Trophoblast cell (in vitro differentiated cells and primary cell): ENCODE data around the gene NKX2-1.

Experiments used
- DNase-seq, 2 donors: peaks; one replicate each; pipeline ENCODE4 v3.0.0-alpha.2; 2016
- H2AFZ ChIP-seq: 2 replicates; pipeline ENCODE4 v1.6.1; 2013; ENCODE audit warnings: low read length, moderate library complexity, mild to moderate bottlenecking; ENCODE audit not compliant: insufficient read depth, poor library complexity
- H2AK5ac ChIP-seq: 2 replicates; pipeline ENCODE4 v1.6.1; 2013; ENCODE audit warnings: mild to moderate bottlenecking, low read length
- H2BK120ac ChIP-seq: 2 replicates; pipeline ENCODE4 v1.6.1; 2013; ENCODE audit warnings: low read length, mild to moderate bottlenecking, moderate library complexity; ENCODE audit not compliant: insufficient read depth, poor library complexity
- H2BK12ac ChIP-seq: 2 replicates; pipeline ENCODE4 v1.6.1; 2013; ENCODE audit warnings: mild to moderate bottlenecking, low read length, moderate library complexity
- H2BK5ac ChIP-seq: 2 replicates; pipeline ENCODE4 v1.6.1; 2013; ENCODE audit warnings: low read length, low read depth, moderate library complexity, mild to moderate bottlenecking; ENCODE audit not compliant: poor library complexity
- H3K14ac ChIP-seq: 2 replicates; pipeline ENCODE4 v1.6.1; 2013; ENCODE audit warnings: mild to moderate bottlenecking, low read length
- H3K18ac ChIP-seq: 2 replicates; pipeline ENCODE4 v1.6.1; 2013; ENCODE audit warnings: mild to moderate bottlenecking, low read length
- H3K23ac ChIP-seq: 2 replicates; pipeline ENCODE4 v1.6.1; 2013; ENCODE audit warnings: low read length
- H3K27ac ChIP-seq: 2 replicates; pipeline ENCODE4 v1.5.1; 2013; ENCODE audit warnings: low read depth, mild to moderate bottlenecking, inconsistent platforms, low read length, moderate library complexity
- H3K27me3 ChIP-seq: 2 replicates; pipeline ENCODE4 v1.6.1; 2013; ENCODE audit warnings: inconsistent platforms, mild to moderate bottlenecking, low read length, moderate library complexity; ENCODE audit not compliant: insufficient read depth
- H3K36me3 ChIP-seq, 2 experiments: 1 replicate in 1 of 2; 2 replicates in 1 of 2; pipeline ENCODE4 v1.6.1; 2013; ENCODE audit warnings: low read length in 2 of 2, mild to moderate bottlenecking in 2 of 2, moderate library complexity in 1 of 2; ENCODE audit not compliant: insufficient read depth in 2 of 2, control insufficient read depth in 1 of 2
- H3K4ac ChIP-seq: 2 replicates; pipeline ENCODE4 v1.6.1; 2013; ENCODE audit warnings: low read depth, mild to moderate bottlenecking, low read length, moderate library complexity
- H3K4me1 ChIP-seq, 2 experiments: 1 replicate in 1 of 2; 2 replicates in 1 of 2; pipeline ENCODE4 v1.6.1; 2013; ENCODE audit warnings: low read length in 2 of 2, mild to moderate bottlenecking in 2 of 2, moderate library complexity in 1 of 2; ENCODE audit not compliant: insufficient read depth in 2 of 2, control insufficient read depth in 1 of 2
- H3K4me2 ChIP-seq: 2 replicates; pipeline ENCODE4 v1.6.1; 2013; ENCODE audit warnings: inconsistent platforms, mild to moderate bottlenecking, low read length, moderate library complexity
- H3K4me3 ChIP-seq: 2 replicates; pipeline ENCODE4 v1.5.1; 2013; ENCODE audit warnings: mild to moderate bottlenecking, low read depth, low read length, inconsistent platforms
- H3K79me1 ChIP-seq: one replicate; pipeline ENCODE4 v1.6.1; 2013; ENCODE audit warnings: low read length
- H3K79me2 ChIP-seq: 2 replicates; pipeline ENCODE4 v1.6.1; 2013; ENCODE audit warnings: low read length, mild to moderate bottlenecking; ENCODE audit not compliant: control insufficient read depth, insufficient read depth, poor library complexity
- H3K9ac ChIP-seq: 2 replicates; pipeline ENCODE4 v1.6.1; 2013; ENCODE audit warnings: mild to moderate bottlenecking, low read length
- H3K9me3 ChIP-seq: 2 replicates; pipeline ENCODE4 v1.6.1; 2013; ENCODE audit warnings: low read depth, mild to moderate bottlenecking, control low read depth, inconsistent platforms, low read length; ENCODE audit not compliant: insufficient read depth
- H4K12ac ChIP-seq: 2 replicates; pipeline ENCODE4 v1.6.1; 2013; ENCODE audit warnings: low read depth, mild to moderate bottlenecking, low read length, moderate library complexity
- H4K8ac ChIP-seq: 2 replicates; pipeline ENCODE4 v1.6.1; 2013; ENCODE audit warnings: low read depth, mild to moderate bottlenecking, low read length, moderate library complexity
- H4K91ac ChIP-seq: one replicate; pipeline ENCODE4 v1.6.1; 2013; ENCODE audit warnings: low read depth, mild to moderate bottlenecking, low read length, moderate library complexity
- WGBS: extraction: QIAGEN DNeasy Blood & Tissue Kit; methylation state at CpG from one replicate; pipeline ENCODE4 v1.1.7; 2013; ENCODE audit warnings: missing lambda C conversion rate; ENCODE audit not compliant: insufficient read length, insufficient coverage; ENCODE audit errors: extremely low coverage; 5-methylcytosine and 5-hydroxymethylcytosine counted together

Gene NKX2-1

GRCh38 chr14:36493761-36494160 lies 26.3 kb downstream of the NKX2-1 start:
- Histone ChIP-seq H2BK120ac (no peak overlapping the region), H3K27ac (no peak overlapping the region), H3K14ac (no peak overlapping the region), H3K27me3 (no peaks in the 10 kb centered on the region), H2BK12ac (no peak overlapping the region), H3K18ac (no peak overlapping the region), H3K23ac (no peak overlapping the region), H2AFZ (no peak overlapping the region), H3K9ac (no peak overlapping the region), H2AK5ac (no peak overlapping the region), H2BK5ac (no peak overlapping the region), H3K4ac (no peak overlapping the region), H3K4me2 (no peak overlapping the region), H4K91ac (no peak overlapping the region), H3K9me3 (no peaks in the 10 kb centered on the region), H3K79me2 (no peaks in the 10 kb centered on the region), H3K79me1 (no peaks in the 10 kb centered on the region), H3K36me3 (no peaks in the 10 kb centered on the region), H3K4me1 (no peaks in the 10 kb centered on the region), H4K8ac (no peak overlapping the region), H4K12ac (no peak overlapping the region), H3K4me3 (no peak overlapping the region)
- no CpG with 5 or more reads among the region's 3 CpGs for WGBS
- DNase-seq, result no peak

GRCh38 chr14:36485773-36486172 lies 34.3 kb downstream of the NKX2-1 start:
- H4K91ac ChIP-seq, result no peak overlapping the region
- H3K27ac ChIP-seq, result no peak overlapping the region
- H3K23ac ChIP-seq, result no peak overlapping the region
- no peak for DNase-seq
- H4K8ac ChIP-seq, result no peak overlapping the region
- H2AFZ ChIP-seq, result no peak overlapping the region
- no peaks in the 10 kb centered on the region for H3K36me3 ChIP-seq
- H3K4me1 ChIP-seq, result no peaks in the 10 kb centered on the region
- H3K18ac ChIP-seq, result no peak overlapping the region
- H3K4me3 ChIP-seq, result no peak overlapping the region
- no peak overlapping the region for H2BK12ac ChIP-seq
- no peak overlapping the region for H3K14ac ChIP-seq
- no peaks in the 10 kb centered on the region for H3K79me1 ChIP-seq
- H2AK5ac ChIP-seq, result no peak overlapping the region
- H3K27me3 ChIP-seq, result no peaks in the 10 kb centered on the region
- no peak overlapping the region for H4K12ac ChIP-seq
- H2BK5ac ChIP-seq, result no peak overlapping the region
- WGBS, result no CpG with 5 or more reads among the region's 2 CpGs
- H3K9me3 ChIP-seq, result no peaks in the 10 kb centered on the region
- no peak overlapping the region for H3K4me2 ChIP-seq
- no peak overlapping the region for H3K9ac ChIP-seq
- H3K4ac ChIP-seq, result no peak overlapping the region
- no peak overlapping the region for H2BK120ac ChIP-seq
- no peaks in the 10 kb centered on the region for H3K79me2 ChIP-seq

GRCh38 chr14:36479344-36479743 lies 40.7 kb downstream of the NKX2-1 start:
- Histone ChIP-seq H3K9ac (no peak overlapping the region), H3K79me2 (no peaks in the 10 kb centered on the region), H4K12ac (no peak overlapping the region), H3K79me1 (no peaks in the 10 kb centered on the region), H4K8ac (no peak overlapping the region), H2BK120ac (no peak overlapping the region), H3K9me3 (no peaks in the 10 kb centered on the region), H3K23ac (no peak overlapping the region), H2AFZ (no peak overlapping the region), H3K4me2 (no peak overlapping the region), H3K18ac (no peak overlapping the region), H3K4me1 (no peaks in the 10 kb centered on the region), H2BK12ac (no peak overlapping the region), H3K14ac (no peak overlapping the region), H2BK5ac (no peak overlapping the region), H4K91ac (no peak overlapping the region), H3K4me3 (no peak overlapping the region), H3K27ac (no peak overlapping the region), H3K4ac (no peak overlapping the region), H3K27me3 (no peaks in the 10 kb centered on the region), H2AK5ac (no peak overlapping the region), H3K36me3 (no peaks in the 10 kb centered on the region)
- DNase-seq, result no peak
- no CpG with 5 or more reads among the region's 4 CpGs for WGBS

GRCh38 chr14:36478782-36479181 lies 41.2 kb downstream of the NKX2-1 start:
- Histone ChIP-seq H3K9ac (no peak overlapping the region), H3K23ac (no peak overlapping the region), H3K79me1 (no peaks in the 10 kb centered on the region), H3K9me3 (no peaks in the 10 kb centered on the region), H4K91ac (no peak overlapping the region), H2BK120ac (no peak overlapping the region), H3K4ac (no peak overlapping the region), H3K4me3 (no peak overlapping the region), H3K27me3 (no peaks in the 10 kb centered on the region), H3K14ac (no peak overlapping the region), H4K12ac (no peak overlapping the region), H4K8ac (no peak overlapping the region), H2BK12ac (no peak overlapping the region), H3K36me3 (no peaks in the 10 kb centered on the region), H3K4me2 (no peak overlapping the region), H3K4me1 (no peaks in the 10 kb centered on the region), H3K27ac (no peak overlapping the region), H2AFZ (no peak overlapping the region), H3K18ac (no peak overlapping the region), H3K79me2 (no peaks in the 10 kb centered on the region), H2AK5ac (no peak overlapping the region), H2BK5ac (no peak overlapping the region)
- WGBS, result no CpG with 5 or more reads among the region's 1 CpG
- DNase-seq, result no peak
